HG03521 (cell line): ENCODE results near the gene CHRDL2.

Experiments
- ATAC-seq: cut with Tn5 transposase; IDR thresholded peaks from one replicate; pipeline ENCODE4 v1.9.1; 2021; ENCODE audit warnings: mild to moderate bottlenecking, moderate library complexity; ENCODE audit not compliant: unreplicated experiment

Gene CHRDL2

DNA sequence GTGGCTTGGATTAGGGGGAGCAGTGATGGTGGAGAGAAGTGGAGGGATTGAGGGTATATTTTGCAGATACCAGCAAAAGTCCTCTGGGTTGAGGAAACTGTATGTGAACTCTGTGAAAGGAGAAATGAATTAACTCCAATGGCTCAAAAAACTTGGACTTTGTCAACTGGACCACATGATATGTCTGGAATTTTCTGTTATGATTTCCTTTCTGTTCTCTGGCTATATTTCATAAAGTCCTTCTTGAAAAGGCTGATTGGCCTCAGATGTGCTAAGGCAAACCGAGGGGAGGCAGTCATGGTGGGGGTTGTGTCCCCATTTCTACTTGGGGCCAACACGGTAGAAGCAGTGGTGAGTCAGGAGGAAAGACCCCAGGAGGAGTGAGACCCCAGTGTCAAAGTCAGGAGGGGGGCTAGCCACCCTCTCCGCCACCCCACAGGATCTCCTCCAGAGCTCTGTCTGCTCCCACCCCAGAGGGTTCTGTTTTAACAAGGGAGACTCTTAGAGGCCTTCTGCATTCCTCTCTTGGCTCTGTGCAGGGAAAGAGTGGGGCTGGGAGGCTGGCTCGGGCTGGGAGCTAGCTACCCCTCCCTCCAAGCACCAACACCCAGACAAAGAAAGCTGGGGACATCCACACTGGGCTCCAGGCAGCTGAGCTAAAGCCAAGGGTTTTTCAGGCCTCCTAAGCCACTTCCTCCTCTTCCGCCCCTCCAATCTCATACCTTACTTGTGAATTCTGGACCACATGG is 13.8 kb downstream of the CHRDL2 start:
- no peak for ATAC-seq

DNA sequence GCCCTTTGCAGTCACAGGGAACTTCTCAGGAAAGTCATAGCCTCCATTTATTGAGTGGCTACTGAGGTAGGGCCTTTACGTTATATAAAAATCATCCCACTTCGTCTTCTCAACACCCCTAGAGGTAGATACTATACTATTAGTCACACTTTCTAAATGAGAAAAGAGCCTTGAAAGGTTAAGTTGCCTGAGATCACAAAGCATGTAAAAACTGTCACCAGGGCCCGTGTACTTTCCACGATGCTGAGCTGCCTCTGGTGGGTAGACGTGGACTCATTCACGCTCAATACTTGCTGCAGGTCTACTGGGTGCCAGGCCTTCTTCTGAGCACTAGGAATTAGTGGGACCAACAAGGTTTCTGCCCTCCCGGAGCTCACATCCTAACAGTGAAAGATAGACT is 16.3 kb downstream of the CHRDL2 start:
- ATAC-seq, result no peak

DNA sequence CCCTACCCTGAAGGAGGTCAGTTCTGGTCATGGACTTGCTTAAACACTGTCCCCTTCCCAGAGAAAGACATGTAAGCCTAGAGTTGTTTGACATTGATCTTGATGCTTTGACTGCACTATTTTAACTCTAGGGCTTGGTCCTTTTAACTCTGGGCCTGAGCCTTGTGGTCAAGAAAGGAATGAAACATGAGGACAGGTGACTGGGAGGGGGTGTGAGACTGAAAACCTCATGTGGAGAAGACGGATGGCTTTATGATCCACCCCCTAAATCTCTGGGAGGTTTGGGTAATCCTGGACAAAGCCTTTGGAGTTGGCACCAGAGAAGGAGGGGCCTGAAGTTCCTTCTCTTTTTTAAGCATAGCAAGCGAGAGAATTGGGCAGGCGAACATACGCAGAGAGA is 17.5 kb downstream of the CHRDL2 start:
- ATAC-seq, result no peak

DNA sequence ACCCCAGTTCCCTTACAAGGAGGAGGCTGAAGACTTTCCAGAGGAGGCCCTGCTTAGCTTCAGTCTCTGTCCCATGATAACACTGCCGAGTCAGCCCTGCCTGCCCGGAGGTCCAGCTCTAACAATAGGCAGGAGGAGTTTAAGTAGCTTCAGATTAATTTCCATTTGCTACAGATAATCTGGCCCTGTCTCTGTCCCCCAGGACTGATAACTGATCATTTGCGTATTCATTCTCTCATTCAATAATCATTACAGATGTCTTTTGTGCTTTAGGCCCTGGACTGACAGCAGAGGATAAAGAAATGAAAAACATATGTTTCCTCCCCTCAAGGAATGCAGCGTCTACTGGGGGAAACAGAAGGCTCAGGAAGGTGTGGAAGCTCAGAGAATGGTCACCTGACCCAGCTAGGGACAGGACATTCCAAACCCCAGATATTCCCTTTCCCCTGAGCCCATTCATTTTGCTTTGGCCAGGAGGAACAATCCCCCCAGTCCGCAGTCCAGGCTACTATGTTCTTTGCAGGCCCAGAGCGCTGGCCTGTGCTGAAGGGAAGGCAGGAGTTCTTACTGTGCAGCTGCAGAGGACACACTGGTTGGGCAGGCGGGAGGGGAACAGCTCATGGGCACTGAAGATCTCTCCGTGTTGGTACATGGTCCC is 20.8 kb downstream of the CHRDL2 start:
- no peak for ATAC-seq

DNA sequence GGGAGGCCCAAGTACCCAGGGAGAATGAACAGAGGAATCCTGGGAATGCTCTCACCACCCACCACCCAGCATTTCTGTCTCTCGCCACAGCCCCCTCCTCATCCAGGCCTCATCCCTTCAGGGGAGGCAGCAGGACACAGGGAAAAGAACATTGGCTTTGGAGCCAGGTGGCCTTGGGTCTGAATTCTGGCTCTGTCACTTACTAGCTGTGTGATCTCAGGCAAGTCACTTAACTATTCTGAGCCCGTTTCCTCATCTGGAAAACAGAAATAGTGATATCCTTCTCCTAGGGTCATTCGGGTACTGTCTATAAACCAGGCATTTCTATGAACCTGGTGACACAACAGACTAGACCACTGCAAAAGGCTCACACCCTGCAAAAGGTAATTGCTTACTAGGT is 22.1 kb downstream of the CHRDL2 start:
- ATAC-seq, result no peak

DNA sequence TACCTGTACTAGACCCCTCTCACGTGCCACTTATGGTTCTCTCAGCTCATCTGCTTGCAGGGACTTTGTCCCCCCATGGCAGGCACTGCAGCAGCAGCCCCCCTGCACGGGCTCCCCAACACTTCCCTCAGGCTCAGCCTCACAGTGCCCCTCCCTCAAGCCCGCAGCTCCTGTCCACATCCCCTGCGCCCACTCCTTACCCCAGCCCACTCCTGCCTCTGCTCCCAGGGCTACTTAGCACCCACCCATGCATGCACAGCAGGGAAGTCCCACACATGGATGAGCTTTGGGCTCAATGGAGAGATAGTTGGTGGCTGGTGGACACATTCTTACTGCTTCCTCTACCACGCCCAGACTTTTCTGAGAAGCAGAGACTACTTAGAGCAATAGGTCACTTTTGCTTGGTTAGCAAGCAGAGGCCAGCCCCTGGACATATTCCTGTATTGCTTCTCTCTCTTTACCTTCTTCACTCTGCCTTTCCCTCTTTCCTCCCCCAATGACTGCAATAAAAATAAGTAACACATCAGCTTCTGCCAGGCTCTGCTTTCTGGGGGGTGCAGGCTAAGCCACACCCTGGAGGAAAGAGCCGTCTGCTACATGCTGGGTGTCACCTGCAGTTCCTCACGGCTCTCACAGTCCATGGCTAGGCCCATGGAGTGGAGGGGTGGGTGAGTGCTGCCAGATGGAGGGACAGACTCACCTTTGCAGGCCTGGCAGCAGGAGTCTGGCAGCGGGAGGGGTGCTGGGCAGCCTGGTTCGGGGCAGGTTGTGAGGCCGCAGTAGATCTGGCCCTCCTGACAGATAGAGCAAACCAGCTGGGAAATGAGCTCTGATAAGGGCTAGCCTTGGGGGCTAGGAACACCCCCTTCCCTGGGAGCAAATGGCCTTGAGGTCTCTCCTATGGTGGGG is 23.4 kb downstream of the CHRDL2 start:
- no peak for ATAC-seq

DNA sequence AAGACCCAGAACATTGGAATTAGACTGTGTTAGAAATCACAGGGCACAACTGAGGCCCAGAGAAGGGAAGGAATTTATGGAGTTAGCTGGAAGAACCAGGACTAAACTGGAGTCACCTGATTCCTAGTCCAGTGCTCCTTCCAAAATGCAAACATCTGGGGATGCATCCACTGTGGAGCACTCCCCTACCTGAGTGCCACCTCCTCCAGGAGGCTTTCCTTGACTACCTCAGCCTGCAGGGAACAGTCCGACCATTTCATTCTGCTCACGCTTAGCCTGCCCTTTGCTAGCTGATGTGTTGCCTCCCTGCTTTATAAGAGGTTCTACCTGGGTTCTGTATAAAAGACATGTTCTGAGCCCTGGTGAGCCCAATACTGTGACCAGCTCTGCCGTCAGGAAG is 24.0 kb downstream of the CHRDL2 start:
- no peak for ATAC-seq

DNA sequence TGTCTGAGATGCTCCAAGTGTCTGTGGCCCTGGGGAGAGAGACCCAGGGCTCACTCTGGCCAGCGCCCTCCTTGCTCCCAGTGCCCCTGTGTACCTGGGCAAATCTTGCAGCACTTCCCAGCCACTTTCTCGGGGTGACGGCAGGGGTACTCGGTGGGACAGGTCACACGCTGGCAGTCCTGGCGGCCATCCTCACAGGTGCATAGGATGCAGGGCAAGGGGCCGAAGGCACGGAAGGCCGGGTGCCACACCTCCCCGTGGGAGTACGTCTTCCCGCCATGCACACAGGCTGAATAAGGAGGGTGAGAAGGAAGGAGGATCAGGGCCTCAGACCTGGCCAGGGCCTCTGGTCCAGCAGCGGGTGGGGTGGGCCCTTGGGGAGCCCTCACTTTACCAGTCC is 28.0 kb downstream of the CHRDL2 start:
- no peak for ATAC-seq

DNA sequence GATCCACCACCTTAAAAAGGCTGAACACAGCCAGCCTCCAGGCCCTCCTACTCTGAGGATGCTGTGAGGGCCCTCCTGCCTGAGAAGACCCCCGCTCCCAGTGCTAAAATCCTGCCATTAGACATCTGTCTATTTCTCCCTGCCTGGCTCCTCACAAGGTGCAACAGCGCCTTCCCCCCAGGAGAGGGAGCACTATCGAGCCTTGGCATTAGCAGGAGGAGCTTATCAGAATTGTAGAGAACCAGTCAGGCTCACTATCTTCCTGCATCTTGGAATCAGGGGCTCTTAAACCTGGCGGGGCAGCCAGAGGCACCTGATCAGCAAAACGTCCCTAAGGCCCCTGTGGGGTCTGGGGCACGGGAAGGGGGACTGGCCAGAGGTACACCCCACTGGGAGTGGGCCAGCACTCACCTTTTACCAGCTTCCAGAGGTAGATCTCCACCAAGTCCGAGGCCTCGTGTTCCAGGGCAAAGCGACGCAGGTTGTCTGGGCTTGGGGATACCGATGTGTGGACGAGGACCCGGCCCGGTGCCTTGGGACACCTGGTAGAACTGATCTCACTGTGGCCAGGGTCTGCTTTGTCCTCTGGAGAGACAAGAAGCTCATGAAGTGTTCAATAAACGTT is 28.7 kb downstream of the CHRDL2 start:
- ATAC-seq, result no peak

DNA sequence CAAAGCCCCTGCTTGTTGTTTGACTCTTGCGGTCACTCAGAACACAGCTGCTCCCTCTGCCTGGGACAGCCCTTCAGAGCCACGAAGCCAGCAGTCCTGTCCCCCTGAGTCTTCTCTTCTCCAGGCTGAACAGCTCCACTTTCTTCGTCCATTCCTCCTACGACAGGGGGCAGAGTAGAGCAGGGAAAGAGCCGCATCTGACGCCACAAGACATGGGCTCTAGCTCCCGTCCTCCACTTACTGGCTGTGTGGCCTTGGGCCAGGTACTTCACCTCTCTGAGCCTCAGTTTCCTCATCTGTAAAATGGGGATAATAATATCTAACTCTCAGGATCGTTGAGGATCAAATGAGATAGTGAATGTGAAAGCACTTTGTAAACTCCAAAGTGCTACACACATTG is 29.9 kb downstream of the CHRDL2 start:
- ATAC-seq, result no peak

DNA sequence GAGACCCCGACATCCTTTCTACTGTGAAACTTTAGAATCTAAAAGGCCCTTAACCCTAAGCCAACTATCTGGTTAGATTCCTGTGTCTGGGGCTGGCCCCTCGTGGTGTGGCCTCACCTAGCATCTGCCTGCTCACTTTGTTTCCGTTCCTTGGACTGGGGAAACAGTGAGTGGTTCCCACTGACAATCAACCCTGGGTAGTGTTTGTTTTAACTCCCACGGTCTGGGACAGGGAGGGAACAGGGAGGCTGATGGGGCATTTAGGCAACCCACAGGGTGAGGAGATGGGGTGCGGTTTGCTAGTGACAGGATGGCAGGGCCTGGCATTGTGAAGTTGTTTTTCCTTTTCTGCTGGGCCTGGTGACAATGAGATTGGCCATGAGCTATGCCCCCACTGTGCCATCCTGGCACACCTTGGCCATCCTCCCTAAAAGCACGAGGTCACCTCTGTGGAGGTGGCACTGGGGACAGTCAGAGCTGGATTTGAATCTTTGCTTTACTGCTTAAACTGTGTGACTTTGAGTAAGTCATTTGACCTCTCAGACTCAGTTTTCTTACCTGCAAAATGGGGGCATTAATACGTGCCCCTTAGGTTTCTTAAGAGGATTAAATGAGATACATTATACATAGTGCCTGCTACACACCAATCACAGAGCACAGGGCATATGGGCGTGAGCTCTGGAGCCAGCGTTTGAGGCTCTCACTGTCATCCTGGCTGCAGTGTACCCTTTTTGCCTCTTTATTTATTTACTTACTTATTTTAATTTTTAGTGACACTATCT is 31.4 kb downstream of the CHRDL2 start:
- no peak for ATAC-seq

DNA sequence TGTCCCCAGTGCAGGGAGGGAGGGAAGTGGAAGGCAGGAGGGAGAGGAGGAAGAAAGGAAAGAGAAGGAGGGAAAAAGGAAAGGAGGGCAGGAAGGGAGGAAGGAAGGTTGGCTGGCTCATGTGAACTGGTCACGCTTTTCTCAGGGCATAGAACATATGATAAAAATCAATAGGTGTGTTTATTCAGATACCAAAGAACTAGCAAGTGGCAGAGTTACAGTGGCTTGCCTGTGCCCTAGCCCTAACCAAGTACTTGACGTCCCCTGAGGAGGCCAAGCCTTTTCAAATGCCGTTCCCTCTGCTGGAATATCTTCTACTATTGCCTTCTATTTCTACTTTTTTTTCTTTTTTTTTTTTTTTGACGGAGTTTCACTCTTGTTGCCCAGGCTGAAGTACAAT is 33.5 kb downstream of the CHRDL2 start:
- ATAC-seq, result no peak

DNA sequence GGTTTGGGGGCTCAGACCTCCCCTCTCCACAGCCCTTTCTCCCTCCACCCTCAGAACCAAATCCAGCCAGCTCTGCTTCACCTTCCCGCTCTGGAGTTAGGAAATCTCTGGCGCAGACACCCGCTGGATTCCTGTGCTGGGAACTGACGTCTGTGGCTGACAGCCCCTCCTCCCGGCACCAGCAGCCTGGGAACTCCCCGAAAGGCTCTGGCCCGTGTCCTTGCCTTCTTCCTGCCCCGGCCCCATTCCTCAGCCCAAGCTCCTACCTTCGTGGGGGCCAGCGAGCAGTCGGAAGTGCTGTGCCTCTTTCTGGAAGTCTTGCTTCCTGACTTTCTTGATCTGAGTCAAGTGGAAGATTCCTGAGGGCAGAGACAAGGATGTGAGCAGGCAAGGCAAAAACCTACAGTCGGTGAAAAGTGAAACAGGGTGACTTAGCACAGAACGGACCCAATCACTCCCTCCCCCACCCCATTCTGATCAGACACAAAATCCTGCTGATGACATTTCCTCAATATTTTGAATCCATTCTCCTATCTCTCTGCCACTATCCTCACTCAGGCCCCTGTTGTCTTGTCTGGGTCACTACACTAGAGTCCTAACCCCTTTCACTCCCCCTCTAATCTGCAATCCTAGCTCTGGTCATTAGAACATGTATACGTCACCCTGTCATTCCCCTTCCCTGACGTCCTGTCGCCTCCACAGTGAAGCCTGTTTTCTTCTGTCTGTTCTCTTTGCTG is 34.1 kb downstream of the CHRDL2 start:
- no peak for ATAC-seq

DNA sequence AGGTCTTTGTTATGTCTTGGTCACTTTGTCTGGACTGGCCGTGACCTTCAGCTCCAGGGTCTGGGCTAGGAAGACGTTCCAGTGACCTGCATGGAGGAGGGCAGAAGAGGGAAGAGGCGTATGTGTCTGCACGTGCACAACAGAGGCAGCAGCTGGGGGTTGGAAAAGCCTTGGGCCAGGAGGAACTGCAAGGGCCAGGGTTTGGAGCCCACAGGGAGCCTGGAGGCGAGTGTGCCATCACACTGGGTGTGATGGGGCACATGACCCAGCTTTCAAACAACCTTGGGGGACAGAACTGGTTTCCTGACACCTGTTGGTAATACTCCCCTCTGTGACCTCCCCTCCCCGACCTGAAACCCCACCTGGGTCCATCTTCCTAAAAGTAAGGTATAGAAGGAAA is 34.7 kb downstream of the CHRDL2 start:
- no peak for ATAC-seq

DNA sequence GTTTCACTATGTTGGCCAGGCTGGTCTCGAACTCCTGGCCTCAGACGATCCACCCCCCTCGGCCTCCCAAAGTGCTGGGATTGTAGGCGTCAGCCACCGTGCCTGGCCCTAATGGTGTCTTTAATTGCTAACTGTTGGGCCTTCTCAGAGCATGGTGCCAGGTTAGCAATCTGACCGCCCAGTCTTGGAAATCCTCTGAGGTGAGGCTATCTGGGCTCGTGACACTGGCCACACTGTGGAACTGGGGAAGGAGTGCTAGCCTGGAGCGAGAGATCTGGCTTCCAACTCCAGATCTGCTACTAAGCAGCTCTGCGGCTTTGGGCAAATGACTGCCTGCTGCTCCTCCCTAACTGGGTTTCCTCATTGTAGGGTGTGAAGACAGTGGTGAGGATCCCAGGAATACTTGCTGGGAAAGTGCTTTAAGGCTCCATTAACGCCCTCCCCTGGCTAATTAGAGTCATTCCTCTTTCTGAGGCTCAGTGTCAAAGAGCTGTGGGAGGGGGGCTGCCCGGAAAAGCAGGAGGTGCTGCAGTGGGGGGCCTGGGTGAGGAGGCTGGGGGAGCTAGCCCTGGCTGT is 35.4 kb downstream of the CHRDL2 start:
- ATAC-seq, result no peak

DNA sequence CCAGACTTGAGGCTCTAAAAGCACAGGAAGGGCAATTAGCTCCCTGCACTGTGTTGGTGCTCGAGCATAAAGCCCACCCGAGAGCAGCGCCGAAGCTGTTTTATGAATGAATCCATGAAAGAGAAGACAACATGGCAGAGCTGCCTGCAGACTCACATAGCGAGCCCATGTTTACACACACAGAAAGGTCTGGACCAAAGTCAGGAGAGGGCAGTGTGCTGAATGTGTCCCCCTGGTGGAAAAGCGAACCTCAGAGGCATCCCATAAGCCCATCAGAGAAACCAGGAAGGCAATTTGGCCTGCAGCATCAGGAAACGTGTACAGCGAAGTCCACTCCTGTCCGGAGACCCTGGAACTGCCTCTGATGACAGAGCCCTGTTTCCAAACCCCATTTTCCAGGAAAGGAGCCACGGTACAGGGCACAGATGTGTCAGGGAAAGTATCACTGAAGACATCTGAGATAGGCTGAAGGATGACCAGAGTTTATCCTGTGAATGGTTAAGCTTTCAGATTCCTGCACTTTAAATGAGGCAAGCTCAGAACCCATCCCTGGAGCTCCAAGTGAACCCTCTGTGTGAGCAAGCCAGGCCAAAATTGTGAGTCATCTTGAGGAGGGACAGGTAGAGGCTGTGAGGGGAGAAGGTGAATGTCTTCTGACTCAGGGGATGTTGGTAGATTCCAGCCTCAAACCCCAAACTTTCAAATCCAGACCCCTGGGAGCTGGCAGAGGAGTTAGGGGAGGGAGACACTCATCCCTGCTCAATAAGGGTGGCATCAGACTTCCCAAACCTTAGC is 36.9 kb downstream of the CHRDL2 start:
- no peak for ATAC-seq

DNA sequence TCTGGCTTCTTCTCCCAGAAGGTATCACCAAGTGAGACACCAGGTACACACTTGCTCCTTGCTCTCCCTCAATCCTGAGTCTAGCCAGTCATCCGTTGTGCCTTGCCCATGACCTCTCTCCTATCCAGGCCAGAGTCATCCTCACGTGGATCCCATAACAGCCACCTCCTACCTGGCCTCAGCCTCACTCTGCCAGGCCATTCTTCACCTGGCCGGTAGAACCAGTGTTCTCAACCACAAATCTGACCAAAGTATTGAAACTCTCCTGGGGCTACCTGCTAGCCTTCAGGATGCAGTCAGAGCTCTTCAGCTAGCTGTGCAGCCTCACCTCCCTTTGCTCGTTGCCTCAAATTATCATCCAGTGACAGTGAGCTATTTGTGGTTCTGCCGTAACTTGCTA is 37.7 kb downstream of the CHRDL2 start:
- ATAC-seq, result no peak

DNA sequence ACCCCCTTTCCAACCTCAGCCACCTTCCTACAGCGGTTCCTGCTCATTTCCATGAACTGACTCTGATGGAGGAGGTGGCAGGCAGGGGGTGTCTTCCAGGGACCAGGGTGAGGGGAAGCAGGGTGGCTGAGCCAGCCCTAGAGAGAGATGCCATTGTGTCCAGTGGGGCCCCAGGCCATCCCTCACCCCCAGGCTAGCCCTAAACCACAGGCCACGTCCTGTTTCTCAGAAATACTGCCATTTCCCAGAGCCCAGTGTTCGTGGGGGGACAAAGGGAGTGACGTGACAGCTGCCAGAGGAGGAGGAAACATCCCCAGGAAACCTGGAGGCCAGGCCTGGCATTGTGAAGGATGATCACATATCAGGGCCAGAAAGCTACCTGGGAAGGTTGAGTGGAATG is 39.5 kb downstream of the CHRDL2 start:
- no peak for ATAC-seq

DNA sequence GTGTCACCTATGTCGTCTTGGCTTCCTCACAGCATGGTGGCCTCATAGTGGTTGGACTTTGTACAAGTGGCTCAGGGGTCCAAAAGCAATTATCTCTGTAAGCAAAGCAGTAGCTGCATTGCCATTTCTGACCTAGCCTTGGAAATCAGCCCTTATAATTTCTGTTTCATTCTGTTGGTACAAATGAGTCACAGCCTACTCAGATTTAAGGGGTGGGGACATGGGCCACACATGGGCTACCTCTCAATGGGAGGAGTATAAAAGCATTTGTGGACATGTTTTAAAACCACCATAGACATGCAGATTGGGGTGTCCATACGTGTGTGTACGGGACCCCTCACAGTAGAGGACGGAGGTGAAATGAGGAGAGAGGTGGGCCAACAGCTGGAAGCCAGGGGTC is 41.6 kb downstream of the CHRDL2 start:
- ATAC-seq, result no peak
